Liver (tissue), 9 donors: ENCODE data around the gene MYO7B. TPM values are rescaled to one million over a fixed set of nuclear protein-coding genes. Genes with fewer than 3 reads are reported as not detected.

Experiments
- DNase-seq: peaks from one replicate; pipeline ENCODE4 v3.0.0-alpha.2; 2017; ENCODE audit warnings: low spot score
- H3K27ac ChIP-seq, 2 donors: one replicate each; pipeline ENCODE4 v1.7.0; 2013; ENCODE audit warnings: inconsistent platforms in 2 of 2, low read length in 2 of 2, control low read depth in 1 of 2, low read depth in 1 of 2, mild to moderate bottlenecking in 1 of 2
- H3K27me3 ChIP-seq, 4 donors: one replicate each; pipeline versions ENCODE4 v1.6.1 to v1.7.0; 2013; ENCODE audit warnings: low read length in 3 of 4, inconsistent platforms in 1 of 4, mild to moderate bottlenecking in 1 of 4, moderate library complexity in 1 of 4; ENCODE audit not compliant: control insufficient read depth in 4 of 4, insufficient read depth in 4 of 4
- H3K36me3 ChIP-seq, 4 donors: one replicate each; pipeline versions ENCODE4 v1.6.1 to v1.7.0; 2013; ENCODE audit warnings: low read length in 3 of 4, mild to moderate bottlenecking in 3 of 4, low read depth in 1 of 4, moderate library complexity in 1 of 4; ENCODE audit not compliant: control insufficient read depth in 4 of 4, insufficient read depth in 3 of 4
- H3K4me1 ChIP-seq, 4 donors: one replicate each; pipeline versions ENCODE4 v1.6.1 to v1.7.0; 2013; ENCODE audit warnings: low read length in 3 of 4, mild to moderate bottlenecking in 3 of 4, moderate library complexity in 1 of 4; ENCODE audit not compliant: control insufficient read depth in 4 of 4, insufficient read depth in 4 of 4
- H3K4me3 ChIP-seq, 3 donors: one replicate each; pipeline versions ENCODE4 v1.6.1 to v1.7.0; 2013; ENCODE audit warnings: low read length in 3 of 3, control low read depth in 1 of 3, low read depth in 1 of 3, mild to moderate bottlenecking in 1 of 3
- H3K9ac ChIP-seq, 2 donors: one replicate each; pipeline ENCODE4 v1.7.0; 2013; ENCODE audit warnings: low read length in 2 of 2, mild to moderate bottlenecking in 2 of 2, moderate library complexity in 2 of 2, control low read depth in 1 of 2, low read depth in 1 of 2
- H3K9me3 ChIP-seq, 4 donors: one replicate each; pipeline versions ENCODE4 v1.6.1 to v1.7.0; 2013; ENCODE audit warnings: low read length in 3 of 4; ENCODE audit not compliant: control insufficient read depth in 4 of 4
- EGR1 ChIP-seq, 2 donors: IDR thresholded peaks; 2 replicates each; pipeline ENCODE4 v1.6.1; 2016 to 2018; ENCODE audit warnings: antibody characterized with exemption in 2 of 2, low read depth in 2 of 2
- FOXA1 ChIP-seq: IDR thresholded peaks from 2 replicates; pipeline ENCODE4 v1.6.1; 2016; ENCODE audit warnings: antibody characterized with exemption
- GABPA ChIP-seq, 2 donors: IDR thresholded peaks in 1 of 2; conservative IDR thresholded peaks in 1 of 2; 2 replicates each; pipeline ENCODE4 v1.6.1; 2016; ENCODE audit warnings: antibody characterized with exemption in 2 of 2, mild to moderate bottlenecking in 1 of 2, moderate library complexity in 1 of 2
- HNF4G ChIP-seq: IDR thresholded peaks from 2 replicates; pipeline ENCODE4 v1.6.1; 2016; ENCODE audit warnings: antibody characterized with exemption
- JUND ChIP-seq, 2 donors: IDR thresholded peaks; 2 replicates each; pipeline ENCODE4 v1.6.1; 2016; ENCODE audit warnings: antibody characterized with exemption in 2 of 2
- MAX ChIP-seq: IDR thresholded peaks from 2 replicates; pipeline ENCODE4 v1.6.1; 2016; ENCODE audit warnings: antibody characterized with exemption
- RAD21 ChIP-seq, 2 donors: IDR thresholded peaks; 2 replicates each; pipeline ENCODE4 v1.6.1; 2016; ENCODE audit warnings: antibody characterized with exemption in 2 of 2, mild to moderate bottlenecking in 2 of 2
- RXRA ChIP-seq, 2 donors: IDR thresholded peaks; 2 replicates each; pipeline ENCODE4 v1.6.1; 2017 to 2018; ENCODE audit warnings: antibody characterized with exemption in 2 of 2, mild to moderate bottlenecking in 1 of 2
- ZBTB33 ChIP-seq: IDR thresholded peaks from 2 replicates; pipeline ENCODE4 v1.6.1; 2016; ENCODE audit warnings: antibody characterized with exemption
- WGBS: extraction: QIAGEN DNeasy Blood & Tissue Kit; methylation state at CpG from one replicate; pipeline ENCODE4 v1.1.7; 2013; 5-methylcytosine and 5-hydroxymethylcytosine counted together
- polyA plus RNA-seq, 2 donors: library from polyadenylated mRNA; stranded (reverse) in 1 of 2; unstranded in 1 of 2; fragments of 200-250 nt in 1 of 2; fragments of >200 nt in 1 of 2; fragmentation: Nextera tagmentation in 1 of 2; extraction: Ambion mirVana in 1 of 2; gene quantifications; one replicate each; pipeline versions ENCODE4 v1.2.1 to v1.2.3, GENCODE V29; 2013 to 2015
- total RNA-seq, 2 donors: library from RNA; depleted of rRNA; stranded (reverse); fragments of >200 nt; gene quantifications; one replicate each; pipeline ENCODE4 v1.2.3, GENCODE V29; 2014
- TF ChIP-seq, protein P1 (sequence below): IDR thresholded peaks from 2 replicates; pipeline ENCODE4 v1.6.1; 2016; ENCODE audit warnings: antibody characterized with exemption
- TF ChIP-seq, protein P2 (sequence below): IDR thresholded peaks from 2 replicates; pipeline ENCODE4 v1.6.1; 2016; ENCODE audit warnings: antibody characterized with exemption, mild to moderate bottlenecking
- TF ChIP-seq, protein P3 (sequence below): fragments of 150-350 bp; IDR thresholded peaks from 2 replicates; pipeline ENCODE4 v1.5.1; 2017; ENCODE audit warnings: improper control_type of control experiment, low read depth, low read length; ENCODE audit not compliant: missing input control
- donor health status: healthy.
- donor health status: healthy.
- donor health status: healthy.
- donor health status: healthy.
- donor health status: healthy.

Gene MYO7B
- total and polyA plus RNA-seq, 4 donors = 0.15 to 1.1 (median 0.64) TPM

DNA sequence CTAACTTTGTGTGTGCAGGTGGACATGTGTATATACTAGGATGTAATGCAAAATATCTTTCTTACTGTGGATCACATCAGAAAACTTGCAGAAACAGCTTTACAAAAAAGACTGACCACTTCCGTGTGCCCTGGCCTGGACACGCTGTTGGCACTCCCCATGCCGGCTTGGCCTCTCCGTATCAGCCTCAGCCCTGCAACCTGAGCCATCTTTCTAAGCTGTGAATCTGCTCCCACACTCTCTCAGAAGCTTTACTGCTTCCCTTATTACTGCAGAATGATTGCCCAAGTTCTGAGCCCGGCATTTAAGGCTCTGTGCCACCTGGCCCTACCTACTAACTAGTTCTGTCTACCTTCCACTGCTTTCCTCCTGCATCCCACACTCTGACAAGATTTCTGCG lies 37.8 kb downstream of the MYO7B start:
- no peaks in the 10 kb centered on the region for H3K9me3 ChIP-seq
- no peak overlapping the region for H3K4me3 ChIP-seq
- no peaks in the 10 kb centered on the region for H3K36me3 ChIP-seq
- H3K4me1 ChIP-seq = peaks cover 0 to 2% (median 0%) of the 10 kb centered on the region in 4 donors
- TF ChIP-seq FOXA1 (no peak), MAX (no peak), HNF4G (no peak), EGR1 (IDR thresholded peaks at IDR 0.05; ENCODE audit: low read depth in 2 of 2) (no peak), GABPA (IDR thresholded peaks at IDR 0.05 in 1 of 2, conservative IDR thresholded peaks at IDR 0.05 in 1 of 2) (no peak), ZBTB33 (no peak)
- TF ChIP-seq, protein P1, sequence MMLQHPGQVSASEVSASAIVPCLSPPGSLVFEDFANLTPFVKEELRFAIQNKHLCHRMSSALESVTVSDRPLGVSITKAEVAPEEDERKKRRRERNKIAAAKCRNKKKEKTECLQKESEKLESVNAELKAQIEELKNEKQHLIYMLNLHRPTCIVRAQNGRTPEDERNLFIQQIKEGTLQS = no peak
- TF ChIP-seq, protein P2, sequence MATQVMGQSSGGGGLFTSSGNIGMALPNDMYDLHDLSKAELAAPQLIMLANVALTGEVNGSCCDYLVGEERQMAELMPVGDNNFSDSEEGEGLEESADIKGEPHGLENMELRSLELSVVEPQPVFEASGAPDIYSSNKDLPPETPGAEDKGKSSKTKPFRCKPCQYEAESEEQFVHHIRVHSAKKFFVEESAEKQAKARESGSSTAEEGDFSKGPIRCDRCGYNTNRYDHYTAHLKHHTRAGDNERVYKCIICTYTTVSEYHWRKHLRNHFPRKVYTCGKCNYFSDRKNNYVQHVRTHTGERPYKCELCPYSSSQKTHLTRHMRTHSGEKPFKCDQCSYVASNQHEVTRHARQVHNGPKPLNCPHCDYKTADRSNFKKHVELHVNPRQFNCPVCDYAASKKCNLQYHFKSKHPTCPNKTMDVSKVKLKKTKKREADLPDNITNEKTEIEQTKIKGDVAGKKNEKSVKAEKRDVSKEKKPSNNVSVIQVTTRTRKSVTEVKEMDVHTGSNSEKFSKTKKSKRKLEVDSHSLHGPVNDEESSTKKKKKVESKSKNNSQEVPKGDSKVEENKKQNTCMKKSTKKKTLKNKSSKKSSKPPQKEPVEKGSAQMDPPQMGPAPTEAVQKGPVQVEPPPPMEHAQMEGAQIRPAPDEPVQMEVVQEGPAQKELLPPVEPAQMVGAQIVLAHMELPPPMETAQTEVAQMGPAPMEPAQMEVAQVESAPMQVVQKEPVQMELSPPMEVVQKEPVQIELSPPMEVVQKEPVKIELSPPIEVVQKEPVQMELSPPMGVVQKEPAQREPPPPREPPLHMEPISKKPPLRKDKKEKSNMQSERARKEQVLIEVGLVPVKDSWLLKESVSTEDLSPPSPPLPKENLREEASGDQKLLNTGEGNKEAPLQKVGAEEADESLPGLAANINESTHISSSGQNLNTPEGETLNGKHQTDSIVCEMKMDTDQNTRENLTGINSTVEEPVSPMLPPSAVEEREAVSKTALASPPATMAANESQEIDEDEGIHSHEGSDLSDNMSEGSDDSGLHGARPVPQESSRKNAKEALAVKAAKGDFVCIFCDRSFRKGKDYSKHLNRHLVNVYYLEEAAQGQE = no peak
- no peak overlapping the region for H3K9ac ChIP-seq
- no peak overlapping the region for H3K27ac ChIP-seq
- 96% methylated on average over 6 of the region's 6 CpGs for whole genome bisulfite sequencing
- no peaks in the 10 kb centered on the region for H3K27me3 ChIP-seq
- no peak for DNase-seq

GRCh38 chr2:127573771-127574170 lies 38.3 kb downstream of the MYO7B start:
- Histone ChIP-seq H3K9ac (no peak overlapping the region), H3K27ac (no peak overlapping the region), H3K9me3 (no peaks in the 10 kb centered on the region), H3K4me3 (no peak overlapping the region), H3K36me3 (no peaks in the 10 kb centered on the region), H3K4me1 (peaks cover 0 to 2% (median 0%) of the 10 kb centered on the region in 4 donors), H3K27me3 (no peaks in the 10 kb centered on the region)
- no peak for DNase-seq
- WGBS = 94% methylated on average over 17 of the region's 17 CpGs
- TF ChIP-seq, protein P2 = no peak
- TF ChIP-seq HNF4G = no peak
- TF ChIP-seq RXRA (IDR thresholded peaks at IDR 0.05) = no peak
- TF ChIP-seq, protein P3, sequence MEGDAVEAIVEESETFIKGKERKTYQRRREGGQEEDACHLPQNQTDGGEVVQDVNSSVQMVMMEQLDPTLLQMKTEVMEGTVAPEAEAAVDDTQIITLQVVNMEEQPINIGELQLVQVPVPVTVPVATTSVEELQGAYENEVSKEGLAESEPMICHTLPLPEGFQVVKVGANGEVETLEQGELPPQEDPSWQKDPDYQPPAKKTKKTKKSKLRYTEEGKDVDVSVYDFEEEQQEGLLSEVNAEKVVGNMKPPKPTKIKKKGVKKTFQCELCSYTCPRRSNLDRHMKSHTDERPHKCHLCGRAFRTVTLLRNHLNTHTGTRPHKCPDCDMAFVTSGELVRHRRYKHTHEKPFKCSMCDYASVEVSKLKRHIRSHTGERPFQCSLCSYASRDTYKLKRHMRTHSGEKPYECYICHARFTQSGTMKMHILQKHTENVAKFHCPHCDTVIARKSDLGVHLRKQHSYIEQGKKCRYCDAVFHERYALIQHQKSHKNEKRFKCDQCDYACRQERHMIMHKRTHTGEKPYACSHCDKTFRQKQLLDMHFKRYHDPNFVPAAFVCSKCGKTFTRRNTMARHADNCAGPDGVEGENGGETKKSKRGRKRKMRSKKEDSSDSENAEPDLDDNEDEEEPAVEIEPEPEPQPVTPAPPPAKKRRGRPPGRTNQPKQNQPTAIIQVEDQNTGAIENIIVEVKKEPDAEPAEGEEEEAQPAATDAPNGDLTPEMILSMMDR = no peak
- TF ChIP-seq GABPA (IDR thresholded peaks at IDR 0.05 in 1 of 2, conservative IDR thresholded peaks at IDR 0.05 in 1 of 2) = no peak
- no peak for TF ChIP-seq EGR1 (IDR thresholded peaks at IDR 0.05; ENCODE audit: low read depth in 2 of 2)
- TF ChIP-seq MAX = no peak
- TF ChIP-seq RAD21 (IDR thresholded peaks at IDR 0.05) = no peak
- no peak for TF ChIP-seq JUND (IDR thresholded peaks at IDR 0.05)
